RPMI8226 (cell line): Measurements from ENCODE around the gene LRRN4CL.
A peak's percentile ranks its signal among the peaks of the same experiment; 100 is the strongest.
"Not testable (repeated sequence)": the region's sequence is repeated elsewhere in the genome, so short reads cannot be mapped to it uniquely, and the experiment has no call there.

Experiments used
- DNase-seq: peaks from one replicate; pipeline ENCODE4 v3.0.0-alpha.2; 2015

The LRRN4CL gene

DNA sequence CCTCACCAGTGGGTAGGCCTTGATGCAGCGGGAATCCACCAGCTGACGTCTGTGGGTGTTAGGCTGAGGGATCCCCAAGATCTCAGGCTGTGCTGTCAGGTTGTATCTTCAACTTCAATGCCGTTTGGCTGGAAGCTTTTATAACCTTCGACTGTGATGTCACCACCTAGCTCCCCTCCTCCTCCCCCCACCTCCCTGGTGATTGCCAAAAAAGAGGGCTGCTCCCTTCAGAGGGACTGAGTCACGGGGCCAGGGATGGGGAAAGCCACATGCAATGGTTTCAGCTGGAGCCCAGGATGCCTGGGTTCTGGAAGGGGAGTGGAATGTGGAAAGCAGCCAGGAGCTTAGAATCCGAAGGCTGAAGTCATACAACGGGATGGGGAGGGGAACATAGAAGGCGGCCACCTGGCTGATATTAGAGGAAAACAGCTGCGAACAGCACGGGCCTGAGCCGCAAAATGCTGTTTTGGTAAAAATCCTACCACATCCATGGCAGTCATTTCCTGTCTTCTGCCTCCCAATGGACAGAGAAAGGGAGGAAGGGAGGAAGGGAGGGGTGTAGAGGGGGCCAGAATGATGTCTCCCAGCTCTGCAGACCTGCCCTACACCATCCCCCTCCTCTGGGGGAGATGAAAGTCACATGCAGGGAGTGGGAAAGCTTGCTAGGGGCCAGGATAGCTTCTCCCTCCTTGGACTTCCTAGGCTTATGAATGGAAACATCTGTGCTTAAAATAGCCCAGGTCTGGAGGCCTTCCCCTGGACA lies at the start of gene LRRN4CL:
Gene LRRN4CL (minus strand): TSS at position 110 of the 763 bp plus-strand sequence. CDS start 1,022 bp downstream, outside the sequence.
- no peak for DNase-seq

GRCh38 chr11:62737196-62737595 lies 47.9 kb upstream of the LRRN4CL start:
- no peak for DNase-seq

GRCh38 chr11:62732830-62733229 lies 43.5 kb upstream of the LRRN4CL start:
- DNase-seq, result no peak

- not testable (repeated sequence) for DNase-seq
These were observed 40.7 kb upstream of the LRRN4CL start for GRCh38 chr11:62730076-62730475.

GRCh38 chr11:62728171-62728988 lies 39.0 kb upstream of the LRRN4CL start, which contains the start of gene TTC9C:
Gene TTC9C, plus strand, starts transcription at chr11:62728486. Its CDS starts 363 bp downstream, at chr11:62728849.
- DNase-seq, result peak; percentile 93

GRCh38 chr11:62727872-62728170 lies 38.5 kb upstream of the LRRN4CL start:
- DNase-seq, result peak; percentile 98

GRCh38 chr11:62727165-62727871 lies 38.0 kb upstream of the LRRN4CL start, which contains the start of gene HNRNPUL2:
Gene HNRNPUL2, minus strand, starts transcription at chr11:62727457. Its CDS starts 301 bp downstream, at chr11:62727156.
- peak; percentile 100 for DNase-seq

- no peak for DNase-seq
These were observed 37.5 kb upstream of the LRRN4CL start for GRCh38 chr11:62726915-62727164.

DNA sequence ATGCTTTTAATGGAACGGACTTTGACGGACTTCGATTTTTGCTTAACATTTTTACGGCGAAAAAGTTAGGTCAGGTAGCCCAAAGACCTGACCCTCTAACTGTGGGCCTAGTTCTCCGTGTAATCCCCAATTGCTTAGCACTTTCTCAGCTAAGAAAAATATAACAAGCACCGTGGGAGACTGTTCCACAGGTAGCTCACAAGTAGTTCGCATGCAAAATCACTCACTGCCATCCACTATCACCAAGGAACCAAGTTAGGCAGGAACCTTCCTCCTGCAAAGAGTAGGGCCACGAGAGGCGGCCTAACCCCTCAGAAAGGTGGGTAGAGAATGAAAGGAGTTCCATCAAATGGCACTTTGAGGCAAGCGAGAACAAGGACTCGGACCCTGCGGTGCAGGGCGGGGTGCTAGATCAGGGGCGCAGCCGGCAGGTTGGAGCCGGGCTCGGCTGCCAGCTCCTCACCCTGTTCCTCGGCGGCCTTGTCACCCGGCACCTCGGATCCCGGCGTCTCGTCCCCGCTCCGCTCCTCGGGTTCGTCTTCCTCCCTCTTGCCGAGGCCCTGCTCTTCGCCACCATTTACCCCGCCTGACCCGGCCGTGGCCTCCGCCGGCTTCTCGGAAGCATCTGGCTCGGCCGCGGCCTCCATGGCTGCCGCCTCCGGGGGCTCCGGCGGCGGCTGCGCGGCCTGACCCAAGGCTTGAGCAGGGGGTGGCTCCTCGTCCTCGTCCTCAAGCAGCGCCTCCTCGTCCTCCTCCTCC lies 37.0 kb upstream of the LRRN4CL start:
- DNase-seq, result peak; percentile 34

DNA sequence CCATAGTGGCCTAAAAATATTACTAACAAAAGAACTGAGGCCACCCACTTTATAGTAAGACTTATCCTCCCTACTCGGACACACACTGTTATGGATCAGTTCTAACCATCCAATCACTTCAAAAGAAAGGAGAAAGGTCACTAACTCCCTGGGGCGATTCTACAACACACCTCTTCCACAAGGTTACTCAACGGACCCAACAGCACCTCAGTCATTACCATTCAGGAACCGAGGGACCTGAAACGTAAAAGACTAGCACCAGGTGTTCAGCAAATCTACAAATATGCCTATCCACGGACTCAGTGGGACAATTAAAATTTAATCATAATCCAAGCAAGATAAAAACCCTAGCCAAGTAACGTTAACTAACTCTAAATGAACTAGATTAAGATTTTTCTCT lies 36.3 kb upstream of the LRRN4CL start:
- peak; percentile 35 for DNase-seq

GRCh38 chr11:62724171-62724570 lies 34.8 kb upstream of the LRRN4CL start:
- DNase-seq, result no peak

DNA sequence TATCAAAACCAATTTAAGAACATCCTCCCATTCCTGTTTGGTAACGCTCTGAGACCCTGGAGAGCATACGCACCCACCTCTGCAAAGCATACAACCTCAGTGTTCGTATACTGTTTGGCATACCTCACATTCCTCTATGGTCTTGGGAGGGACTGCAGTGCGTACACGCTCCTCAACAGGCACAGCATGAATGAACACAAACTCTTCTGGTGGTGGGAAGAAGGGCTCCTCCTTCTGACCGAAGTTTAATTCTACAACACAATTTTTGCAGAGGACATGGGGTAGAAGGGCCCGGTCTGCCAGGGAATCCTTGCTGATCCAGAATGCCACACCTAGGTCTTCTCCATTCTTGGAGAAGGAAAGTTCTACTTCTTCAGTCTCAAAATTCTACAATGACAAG lies 32.7 kb upstream of the LRRN4CL start:
- DNase-seq, result no peak

GRCh38 chr11:62719302-62719978 lies 30.1 kb upstream of the LRRN4CL start:
- no peak for DNase-seq

DNA sequence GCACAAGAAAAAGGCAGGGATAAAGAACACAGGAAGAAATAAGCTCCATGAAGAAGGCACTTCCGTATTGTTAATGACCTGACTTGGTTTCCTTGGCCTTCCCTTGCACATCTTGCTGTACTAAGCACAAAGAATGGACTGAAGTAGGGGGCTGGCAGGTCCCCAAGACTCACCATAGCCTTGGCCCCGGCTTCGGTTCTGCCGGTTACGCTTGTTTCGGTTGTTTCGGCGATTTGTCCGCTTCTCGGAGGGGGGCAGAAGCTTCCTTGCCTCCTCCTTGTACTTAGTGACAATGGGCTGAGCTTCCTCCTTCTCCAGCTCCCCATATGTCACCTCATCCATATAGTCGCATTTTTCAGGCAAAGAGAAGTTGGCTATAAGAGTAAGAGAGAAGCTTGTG lies 27.5 kb upstream of the LRRN4CL start:
- no peak for DNase-seq

GRCh38 chr11:62716206-62716605 lies 26.9 kb upstream of the LRRN4CL start:
- no peak for DNase-seq

GRCh38 chr11:62715150-62716130 lies 26.1 kb upstream of the LRRN4CL start:
- no peak for DNase-seq

DNA sequence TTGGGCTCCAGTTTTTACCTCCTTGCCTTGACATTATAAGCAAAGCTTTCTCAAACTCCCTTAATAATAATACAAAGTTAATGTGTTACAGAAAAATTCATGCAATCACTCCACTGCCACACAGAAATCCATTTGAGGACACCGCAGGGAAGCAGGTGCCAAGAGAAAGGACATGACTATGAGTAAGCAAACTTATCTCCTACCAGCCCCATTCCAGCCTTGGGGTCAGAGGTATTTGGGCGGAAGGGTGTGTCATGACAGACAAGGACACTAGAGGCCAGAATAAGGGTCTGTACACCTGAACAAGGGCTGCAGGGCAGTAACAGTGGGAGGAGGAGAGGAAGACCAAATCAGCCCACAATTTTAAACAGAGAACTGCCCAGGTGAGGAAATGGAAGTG lies 24.0 kb upstream of the LRRN4CL start:
- DNase-seq, result no peak

- no peak for DNase-seq
These were observed 23.5 kb upstream of the LRRN4CL start for GRCh38 chr11:62712861-62713260.

GRCh38 chr11:62712276-62712812 lies 23.0 kb upstream of the LRRN4CL start:
- DNase-seq, result no peak

- DNase-seq, result peak; percentile 56
These were observed 20.6 kb upstream of the LRRN4CL start for GRCh38 chr11:62710001-62710345.
